NCI-H2196 treated with DMSO at 0.1 percent for 48 hours (cell line): ENCODE measurements around the gene IGF2BP1.
"Not testable (repeated sequence)": the region's sequence is repeated elsewhere in the genome, so short reads cannot be mapped to it uniquely, and the experiment has no call there.

ENCODE experiments used
- DNase-seq: peaks from one replicate; lab custom pipeline; 2025; ENCODE audit not compliant: unreplicated experiment; lab: John Stamatoyannopoulos, UW

IGF2BP1 gene

DNA sequence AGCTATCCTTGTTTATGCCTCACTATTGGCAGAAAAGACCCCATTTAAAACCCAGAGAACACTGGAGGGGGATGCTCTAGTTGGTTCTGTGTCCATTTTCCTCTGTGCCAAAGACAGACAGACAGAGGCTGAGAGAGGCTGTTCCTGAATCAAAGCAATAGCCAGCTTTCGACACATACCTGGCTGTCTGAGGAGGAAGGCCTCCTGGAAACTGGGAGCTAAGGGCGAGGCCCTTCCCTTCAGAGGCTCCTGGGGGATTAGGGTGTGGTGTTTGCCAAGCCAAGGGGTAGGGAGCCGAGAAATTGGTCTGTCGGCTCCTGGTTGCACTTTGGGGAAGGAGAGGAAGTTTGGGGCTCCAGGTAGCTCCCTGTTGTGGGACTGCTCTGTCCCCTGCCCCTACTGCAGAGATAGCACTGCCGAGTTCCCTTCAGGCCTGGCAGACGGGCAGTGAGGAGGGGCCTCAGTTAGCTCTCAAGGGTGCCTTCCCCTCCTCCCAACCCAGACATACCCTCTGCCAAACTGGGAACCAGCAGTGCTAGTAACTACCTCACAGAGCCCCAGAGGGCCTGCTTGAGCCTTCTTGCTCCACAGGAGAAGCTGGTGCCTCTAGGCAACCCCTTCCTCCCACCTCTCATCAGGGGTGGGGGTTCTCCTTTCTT, 56.1 kb downstream of the IGF2BP1 start:
- DNase-seq = no peak

DNA sequence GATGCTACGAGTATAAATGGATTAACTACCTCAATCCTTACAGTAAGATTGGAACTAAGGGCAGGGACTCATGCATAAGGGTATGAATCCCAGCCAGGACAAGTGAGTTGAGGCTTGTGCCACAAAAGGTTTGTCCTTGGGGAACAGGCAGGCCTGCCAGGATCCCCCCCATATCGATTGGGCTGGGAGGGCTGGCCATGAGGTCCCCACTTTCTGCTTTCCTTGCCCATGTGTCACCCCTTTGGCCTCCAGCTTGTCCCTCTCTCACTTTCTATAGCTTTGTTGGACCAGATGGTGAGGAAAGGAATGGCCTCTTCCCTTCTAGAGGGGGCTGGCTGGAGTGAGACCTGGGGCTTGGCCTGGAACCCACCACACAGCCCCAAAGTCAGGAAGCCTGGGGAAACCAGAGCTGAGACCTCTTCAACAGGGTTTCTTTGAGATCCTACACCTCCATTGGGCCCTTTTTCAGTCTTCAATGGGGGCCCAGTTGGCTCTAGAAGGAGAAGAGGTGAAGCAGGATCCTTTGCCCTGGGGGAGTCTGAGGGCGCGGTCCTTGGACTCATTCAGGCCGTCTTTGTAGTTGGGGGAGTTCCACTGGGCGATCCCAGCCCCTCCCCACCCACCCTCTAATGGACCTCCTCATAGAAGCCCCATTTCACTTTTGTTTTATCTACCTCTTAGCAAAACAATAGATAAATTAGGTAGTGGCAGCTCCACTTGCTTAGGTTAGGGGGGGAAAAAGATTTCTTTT, 57.3 kb downstream of the IGF2BP1 start:
- DNase-seq = no peak

DNA sequence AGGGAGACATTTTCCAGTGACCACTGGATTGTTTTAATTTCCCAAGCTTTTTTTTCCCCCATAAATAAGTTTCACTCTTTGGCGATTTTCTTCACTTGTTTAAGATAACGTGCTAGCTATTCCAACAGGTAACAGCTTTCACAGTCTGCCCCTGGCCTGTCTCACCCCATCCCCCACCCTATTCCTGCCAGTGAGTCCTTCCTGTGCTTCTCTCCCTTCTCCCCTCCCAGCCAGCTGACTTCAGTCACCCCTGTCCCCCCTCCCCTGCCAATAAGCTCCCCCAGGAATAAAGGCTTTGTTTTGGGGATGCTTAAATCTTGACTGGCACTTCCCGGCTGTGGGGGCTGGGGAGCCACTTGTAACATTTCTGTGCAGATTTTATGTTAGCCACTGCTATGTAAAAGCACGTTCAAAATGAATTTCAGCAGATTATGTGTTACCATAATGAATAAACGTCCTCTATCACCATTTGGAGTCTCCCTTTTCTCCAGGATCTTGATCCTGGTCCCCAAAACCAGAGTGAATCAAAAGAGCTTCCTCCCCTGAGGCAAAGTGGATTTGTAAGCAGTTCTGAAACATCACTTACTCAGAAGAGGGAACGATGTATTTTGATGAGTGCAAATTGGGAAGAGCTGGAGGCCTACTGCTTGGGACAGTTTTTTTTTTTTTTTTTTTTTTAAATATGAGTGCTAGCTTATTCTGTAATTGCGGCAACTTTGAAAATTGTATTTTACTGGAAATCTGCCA, 58.2 kb downstream of the IGF2BP1 start:
- no peak for DNase-seq

DNA sequence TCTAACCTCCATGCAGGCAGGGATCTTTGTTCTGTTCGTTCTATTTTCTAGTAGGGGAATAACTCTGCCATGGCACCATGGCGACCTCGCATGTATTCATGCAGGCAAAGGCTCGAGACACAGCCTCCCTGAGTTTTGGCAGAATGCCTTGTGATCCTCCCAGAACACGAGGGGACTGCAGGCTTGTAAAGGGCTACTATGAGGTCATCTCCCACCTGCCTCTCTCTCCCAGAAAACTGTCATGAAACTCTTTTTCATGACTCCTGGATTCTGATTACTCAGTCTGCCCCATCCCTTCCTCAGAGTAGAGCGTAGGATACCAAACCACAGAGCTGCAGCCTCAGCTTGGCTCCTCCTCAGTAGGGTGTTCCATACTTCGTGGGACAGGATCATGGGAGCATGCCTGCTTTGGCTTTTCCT, 64.3 kb downstream of the IGF2BP1 start:
- no peak for DNase-seq

DNA sequence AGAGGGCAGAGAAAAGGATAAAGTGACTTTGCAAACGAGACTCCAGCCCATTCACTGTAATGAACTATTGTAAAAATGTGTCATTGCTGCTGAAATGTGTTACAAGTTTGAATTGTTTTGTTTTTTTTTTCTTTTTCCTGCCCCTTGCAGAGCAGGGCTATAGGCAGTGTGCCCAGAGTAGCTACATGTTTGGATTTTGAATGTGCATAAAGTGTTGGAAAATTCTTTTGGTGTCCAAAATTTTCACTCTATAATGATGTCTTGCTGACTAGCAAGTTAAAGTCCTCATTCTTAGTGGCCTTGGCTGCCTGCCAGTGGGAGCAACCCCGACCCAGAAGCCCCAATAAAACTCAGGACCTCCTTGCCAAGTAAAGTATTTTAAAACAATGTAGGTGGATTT, 66.5 kb downstream of the IGF2BP1 start:
- no peak for DNase-seq

DNA sequence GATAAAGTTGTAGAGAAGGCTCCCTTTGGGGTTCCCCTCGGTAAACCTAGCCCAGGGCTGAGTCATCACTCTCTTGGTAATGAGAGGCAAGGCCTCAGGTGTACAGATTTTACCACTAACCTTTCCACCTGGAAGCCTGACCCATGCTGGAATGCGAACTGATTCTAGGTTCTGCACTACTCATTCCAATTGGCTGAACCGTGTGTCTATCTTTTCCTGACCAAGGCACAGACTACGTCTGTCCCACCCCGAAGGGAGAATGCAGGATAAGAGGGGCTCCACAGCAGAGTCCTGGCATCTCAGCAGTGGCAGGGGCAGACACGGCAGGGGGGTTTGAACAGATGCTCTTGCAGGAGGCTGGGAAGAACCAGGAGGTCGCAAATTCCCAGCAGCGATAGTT, 70.0 kb downstream of the IGF2BP1 start:
- no peak for DNase-seq

DNA sequence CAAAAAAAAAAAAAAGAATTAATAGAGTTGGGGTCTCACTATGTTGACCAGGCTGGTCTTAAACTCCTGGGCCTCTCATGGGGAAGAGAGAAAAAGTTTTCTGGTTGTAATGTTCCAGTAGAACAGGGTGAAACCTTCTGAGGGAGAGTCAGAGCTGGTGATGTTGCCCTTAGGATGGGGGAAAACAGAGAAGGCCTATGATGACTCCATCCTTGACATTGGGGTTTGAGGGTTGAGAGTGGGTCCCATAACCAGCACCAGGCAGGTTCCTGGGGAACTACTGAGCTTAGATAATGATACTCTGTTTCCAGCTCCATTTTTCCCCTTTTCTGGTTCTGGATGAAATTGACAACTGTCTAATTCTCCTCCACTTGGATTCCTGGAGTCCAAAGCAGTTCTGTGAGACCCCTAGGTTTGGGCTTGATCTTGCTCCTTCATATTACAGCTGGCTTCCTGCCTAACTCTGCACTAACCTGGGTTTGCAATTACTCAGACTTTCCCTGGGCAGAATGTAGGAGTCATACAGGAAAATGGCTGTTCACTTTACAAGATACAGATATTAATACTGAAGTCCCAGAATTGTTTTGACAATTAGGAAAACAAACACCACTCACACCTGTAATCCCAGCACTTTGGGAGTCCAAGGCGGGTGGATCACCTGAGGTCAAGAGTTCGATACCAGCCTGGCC, 72.5 kb downstream of the IGF2BP1 start:
- no peak for DNase-seq

DNA sequence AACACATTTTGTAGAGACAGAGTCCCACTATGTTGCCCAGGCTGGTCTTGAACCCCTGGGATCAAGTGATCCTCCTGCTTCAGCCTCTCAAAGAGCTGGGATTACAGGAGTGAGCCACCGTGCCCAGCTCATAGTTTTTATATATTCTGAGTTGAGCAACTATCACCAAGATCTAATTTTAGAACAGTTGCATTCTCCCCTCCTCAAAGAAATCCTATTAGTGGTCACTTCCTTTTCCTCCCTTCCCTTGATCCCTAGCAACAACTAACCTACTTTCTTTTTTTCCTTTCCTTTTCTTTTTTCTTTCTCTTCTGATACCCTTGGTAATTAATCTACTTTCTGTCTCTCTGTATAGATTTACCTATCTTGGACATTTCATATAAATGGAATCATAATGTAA, 73.9 kb downstream of the IGF2BP1 start:
- DNase-seq = no peak

DNA sequence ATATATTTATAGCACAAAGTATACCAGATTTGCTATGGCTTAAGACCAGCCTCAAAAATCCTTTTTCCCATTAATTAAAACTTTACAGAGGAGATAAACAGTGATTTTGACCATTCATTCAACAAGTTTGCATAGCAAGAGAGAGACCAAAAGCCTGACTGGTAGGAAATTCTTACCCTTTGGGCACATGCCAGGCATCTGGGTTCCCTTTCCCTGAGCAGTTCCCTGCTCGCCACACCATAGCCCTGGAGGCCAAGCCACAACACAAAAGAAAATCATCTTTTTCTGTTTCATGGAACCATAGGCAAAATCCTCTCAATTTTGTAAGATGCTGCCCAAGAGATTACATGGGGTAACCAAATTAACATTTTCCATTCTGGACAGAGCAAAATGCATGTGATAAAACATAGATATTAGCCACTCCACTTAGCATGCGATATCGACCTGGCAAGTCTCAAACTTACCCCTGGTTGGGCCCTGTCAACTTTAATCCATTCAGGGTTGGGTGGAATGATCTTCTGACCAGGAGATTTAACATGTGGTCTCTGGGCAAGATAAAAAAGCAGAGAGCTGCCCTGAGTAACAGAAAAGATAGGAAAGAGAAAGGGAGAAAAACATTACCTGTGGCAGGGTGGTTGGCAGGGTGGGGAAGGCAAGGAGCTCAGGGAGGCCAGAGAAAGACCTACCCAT, 77.8 kb downstream of the IGF2BP1 start:
- DNase-seq = no peak

DNA sequence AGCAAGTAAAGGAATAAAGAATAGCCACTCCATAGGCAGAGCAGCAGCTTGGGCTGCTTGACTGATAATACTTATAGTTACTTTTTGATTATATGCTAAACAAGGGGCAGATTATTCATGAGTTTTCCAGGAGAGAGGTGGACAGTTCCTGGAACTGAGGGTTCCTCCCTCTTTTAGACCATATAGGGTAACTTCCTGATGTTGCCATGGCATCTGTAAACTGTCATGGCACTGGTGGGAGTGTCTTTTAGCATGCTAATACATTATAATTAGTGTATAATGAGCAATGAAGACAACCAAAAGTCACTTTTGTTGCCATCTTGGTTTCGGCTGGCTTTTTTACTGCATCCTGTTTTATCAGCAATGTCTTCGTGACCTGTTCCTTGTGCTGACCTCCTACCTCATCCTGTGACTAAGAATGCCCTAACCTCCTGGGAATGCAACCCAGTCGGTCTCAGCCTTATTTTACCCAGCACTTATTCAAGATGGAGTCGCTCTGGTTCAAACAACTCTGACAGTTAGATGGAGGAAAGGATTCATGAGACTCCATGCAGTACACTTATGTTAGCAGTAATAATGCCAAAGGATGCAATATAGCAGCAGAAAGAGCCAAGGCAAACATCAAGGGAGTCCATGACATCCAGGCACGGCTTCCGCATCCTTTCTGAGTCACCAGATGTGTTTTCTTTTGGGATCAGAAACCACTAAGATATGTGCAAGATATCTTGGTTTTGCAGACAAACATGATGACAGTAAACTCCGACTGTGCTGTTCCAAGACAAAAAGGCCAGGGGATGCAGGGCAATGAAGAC, 79.6 kb downstream of the IGF2BP1 start:
- no peak for DNase-seq

DNA sequence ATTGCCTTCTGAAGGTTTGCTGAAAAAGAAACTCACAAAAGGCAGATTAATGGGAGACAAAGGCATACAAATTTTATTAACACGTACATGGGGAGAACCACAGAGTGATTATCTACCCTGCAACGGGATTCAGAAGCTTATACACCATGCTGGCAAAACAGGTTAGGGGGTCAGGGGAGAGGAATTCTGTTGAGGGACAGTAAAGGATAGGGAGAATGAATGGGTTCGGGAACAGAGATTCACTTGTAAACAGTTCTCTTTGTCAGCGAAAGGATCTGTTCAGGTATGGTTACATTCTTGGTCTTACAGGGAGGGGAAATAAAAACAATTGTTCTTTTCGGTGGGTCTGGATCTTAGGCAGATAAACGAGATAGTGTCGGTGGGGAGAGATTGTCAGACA, 81.1 kb downstream of the IGF2BP1 start:
- DNase-seq = no peak

DNA sequence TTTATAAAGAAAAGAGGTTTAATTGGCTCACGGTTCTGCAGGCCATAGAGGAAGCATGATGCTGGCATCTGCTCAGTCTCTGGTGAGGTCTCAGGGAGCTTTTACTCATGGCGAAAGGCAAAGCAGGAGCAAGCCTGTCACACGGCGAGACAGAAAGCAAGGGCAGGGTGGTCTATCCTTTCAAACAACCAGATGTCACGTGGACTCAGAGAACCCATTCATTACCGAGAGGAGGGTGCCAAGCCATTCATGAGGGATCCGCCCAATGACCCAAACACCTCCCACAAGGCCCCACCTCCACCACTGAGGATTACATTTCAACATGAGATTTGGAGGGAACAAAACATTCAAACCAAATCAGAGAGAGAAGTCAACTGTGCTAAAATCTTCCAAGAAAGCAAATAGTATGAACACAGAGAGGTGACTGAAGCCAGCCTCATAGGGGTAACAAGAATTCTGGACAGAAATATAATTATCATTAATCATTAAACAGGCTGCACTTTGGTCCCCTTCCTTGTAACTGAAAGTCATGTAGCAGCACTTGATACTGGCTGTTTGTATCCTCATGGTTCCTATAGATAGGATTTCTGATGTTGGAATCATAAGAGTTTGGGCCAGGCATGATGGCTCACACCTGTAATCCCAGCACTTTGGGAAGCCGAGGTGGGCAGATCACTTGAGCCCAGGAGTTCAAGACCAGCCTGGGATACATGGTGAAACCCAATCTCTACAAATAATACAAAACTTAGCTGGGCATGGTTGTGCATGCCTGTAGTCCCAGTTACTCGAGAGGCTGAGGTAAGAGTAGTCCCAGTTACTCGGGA, 82.9 kb downstream of the IGF2BP1 start:
- DNase-seq = no peak

DNA sequence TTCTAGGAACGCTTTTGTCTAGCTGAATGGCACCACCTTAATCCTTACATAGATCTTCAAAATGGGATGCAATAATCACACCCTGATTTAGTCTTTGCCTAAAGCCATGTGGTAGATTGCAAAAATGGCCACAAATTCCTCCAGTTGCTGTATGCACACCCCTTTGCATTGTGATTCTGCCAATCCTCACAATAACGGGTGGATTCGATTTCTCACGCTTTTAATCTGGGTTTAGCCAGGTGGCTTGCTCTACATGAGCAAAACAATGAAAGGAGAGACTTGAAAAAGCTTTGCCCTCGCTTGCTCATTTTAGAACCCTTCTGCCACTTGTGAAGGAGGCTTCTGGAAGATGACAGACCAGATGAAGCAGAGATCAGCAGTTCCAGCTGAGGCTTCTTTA, 85.0 kb downstream of the IGF2BP1 start:
- no peak for DNase-seq

DNA sequence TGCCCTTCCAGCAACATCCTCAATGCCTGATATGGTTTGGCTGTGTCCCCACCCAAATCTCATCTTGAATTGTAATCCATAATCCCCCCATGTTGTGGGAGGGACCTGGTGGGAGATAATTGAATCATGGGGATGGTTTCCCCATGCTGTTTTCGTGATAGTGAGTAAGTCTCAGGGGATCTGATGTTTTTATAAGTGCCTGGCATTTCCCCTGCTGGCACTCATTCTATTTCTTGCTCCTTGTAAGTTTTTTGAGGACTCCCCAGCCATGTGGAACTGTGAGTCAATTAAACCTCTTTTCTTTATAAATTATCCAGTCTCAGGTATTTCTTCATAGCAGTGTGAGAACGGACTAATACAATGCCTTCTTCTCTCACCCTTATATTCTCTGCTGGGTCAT, 87.9 kb downstream of the IGF2BP1 start:
- DNase-seq = not testable (repeated sequence)

DNA sequence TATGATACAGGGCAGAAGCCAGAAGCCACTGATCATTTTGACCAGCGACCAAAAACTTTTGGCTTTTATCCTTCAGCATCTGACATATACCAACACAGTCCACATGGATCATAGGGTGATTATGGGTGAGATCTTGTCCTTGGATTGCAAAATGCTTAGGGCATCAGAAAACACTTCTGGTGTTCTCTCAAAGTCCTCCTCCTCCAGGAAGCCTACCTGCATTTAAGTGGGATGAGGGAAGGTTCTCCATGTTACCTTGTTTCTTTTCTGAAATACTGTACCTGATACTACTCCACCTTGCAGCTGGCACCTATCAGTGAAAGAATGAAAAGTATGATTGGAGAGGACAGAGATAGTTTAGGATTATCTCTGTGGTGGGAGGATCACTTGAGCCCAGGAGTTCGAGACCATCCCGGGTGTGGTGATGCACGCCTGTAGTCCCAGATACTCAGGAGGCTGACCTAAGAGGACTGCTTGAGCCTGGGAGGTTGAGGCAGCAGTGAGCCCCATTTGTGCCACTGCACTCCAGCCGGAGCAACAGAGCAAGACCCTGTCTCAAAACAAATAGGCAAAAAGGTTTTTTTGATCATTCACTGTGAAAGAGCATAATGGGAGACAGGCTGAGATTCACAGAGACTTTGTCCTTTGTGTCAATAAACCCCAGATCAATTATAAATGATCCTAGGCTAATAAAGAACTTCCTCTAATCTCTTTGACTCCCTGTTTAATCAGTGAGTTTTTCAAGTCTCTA, 88.6 kb downstream of the IGF2BP1 start:
- DNase-seq = no peak

DNA sequence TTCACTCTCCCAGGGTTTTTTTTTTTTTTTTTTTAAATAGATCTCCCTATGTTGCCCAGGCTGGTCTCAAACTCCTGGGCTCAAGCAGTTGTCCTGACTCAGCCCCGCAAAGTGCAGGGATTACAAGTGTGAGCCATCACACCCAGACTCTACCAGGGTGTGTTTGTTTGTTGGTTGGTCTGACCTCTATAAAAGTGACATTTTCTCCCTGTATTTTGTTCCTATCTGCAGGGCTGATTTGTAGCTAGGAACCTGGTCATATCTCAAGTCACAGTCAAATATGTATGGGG, 89.1 kb downstream of the IGF2BP1 start:
- no peak for DNase-seq

DNA sequence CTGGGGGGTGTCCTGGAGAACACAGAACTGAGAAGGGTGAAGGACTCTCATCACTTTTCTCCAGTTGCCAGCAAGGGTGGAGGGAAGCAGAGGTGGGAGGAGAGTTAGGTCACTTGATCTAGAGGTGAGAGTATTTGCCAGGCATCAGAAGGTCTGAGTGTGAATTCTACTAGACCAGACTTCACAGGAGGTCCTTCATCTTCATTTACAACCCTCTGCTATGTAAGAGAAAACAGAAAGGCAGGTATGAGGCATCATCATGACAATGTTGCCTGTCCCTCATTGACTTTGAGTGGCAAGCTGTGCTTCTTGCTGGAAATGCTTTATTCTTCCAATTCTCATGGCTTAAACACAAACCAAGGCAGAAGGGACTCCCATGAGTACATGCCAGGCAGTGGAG, 89.5 kb downstream of the IGF2BP1 start:
- no peak for DNase-seq

DNA sequence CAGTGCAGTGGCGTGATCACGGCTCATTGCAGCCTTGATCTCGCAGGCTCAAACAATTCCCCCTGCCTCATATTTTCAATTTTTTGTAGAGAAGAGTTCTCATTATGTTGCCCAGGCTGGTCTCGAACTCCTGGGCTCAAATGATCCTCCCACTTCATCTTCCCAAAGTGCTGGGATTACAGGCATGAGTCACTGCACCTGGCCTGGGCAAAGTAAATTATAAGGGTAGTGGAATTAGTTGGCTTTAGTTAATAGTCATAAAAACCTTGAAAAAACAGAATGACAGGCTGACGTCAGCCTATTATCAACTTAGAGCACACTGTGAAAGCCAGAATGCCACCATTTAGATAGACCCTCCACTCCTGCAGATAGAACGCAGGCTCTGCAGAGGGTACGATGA, 91.9 kb downstream of the IGF2BP1 start:
- no peak for DNase-seq
